ENCODE results near the gene SMPDL3A. TPM values are rescaled to one million over a fixed set of nuclear protein-coding genes. Genes with fewer than 3 reads are reported as not detected.

SMPDL3A gene
- total and polyA plus RNA-seq, 2 of the 13 experiments (the other 11 are each of a cell fraction or from before 2014, with no cell fraction given): 7.8 to 17.3 TPM

DNA sequence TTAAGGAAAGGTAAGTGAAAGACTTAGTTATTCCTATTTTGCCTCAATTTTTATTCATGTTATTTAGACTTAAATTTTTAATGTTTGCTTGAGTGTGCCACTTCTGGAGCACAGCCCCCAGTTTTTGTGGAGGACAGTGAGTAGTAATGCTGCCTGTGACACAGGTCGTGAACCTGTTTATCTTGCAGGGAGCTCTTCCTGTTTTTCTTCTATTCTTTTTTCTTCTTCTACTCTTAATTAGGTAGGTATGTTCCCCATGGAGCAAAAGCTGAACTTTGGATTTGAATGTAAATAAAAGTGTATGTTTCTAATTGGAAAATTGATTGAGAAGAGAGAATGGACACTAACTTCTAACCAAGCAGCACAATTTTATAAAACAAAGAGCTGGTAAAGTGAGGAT is 12.3 kb downstream of the SMPDL3A start (continued):
- TF ChIP-seq RERE (CRISPR knock-in tag; IDR thresholded peaks at IDR 0.05; ENCODE audit: low read depth) (no peak), HOXA5 (CRISPR knock-in tag; IDR thresholded peaks at IDR 0.05) (no peak), NR3C1 (CRISPR knock-in tag; IDR thresholded peaks at IDR 0.05) (no peak), MXD4 (CRISPR knock-in tag; IDR thresholded peaks at IDR 0.05) (no peak), GABPA (IDR thresholded peaks at IDR 0.05; ENCODE audit: low read depth, low read length) (no peak), GABPA (CRISPR knock-in tag; IDR thresholded peaks at IDR 0.05; ENCODE audit: low read depth) (peak; percentile 34; the same call in 1 of the 2 replicates), MEF2D (CRISPR knock-in tag; IDR thresholded peaks at IDR 0.05) (no peak), RARA (CRISPR knock-in tag; IDR thresholded peaks at IDR 0.05) (0 out of 2 replicates have a peak, but pooled peaks have one; percentile 36), ZMYM4 (CRISPR knock-in tag; IDR thresholded peaks at IDR 0.05) (no peak), PLRG1 (conservative IDR thresholded peaks at IDR 0.05) (no peak), SPEN (CRISPR knock-in tag; IDR thresholded peaks at IDR 0.05; ENCODE audit: low read depth) (no peak), NBN (conservative IDR thresholded peaks at IDR 0.05) (no peak), ZBED4 (CRISPR knock-in tag; IDR thresholded peaks at IDR 0.05; ENCODE audit: borderline replicate concordance) (no peak), MYC (CRISPR knock-in tag; IDR thresholded peaks at IDR 0.05; ENCODE audit: borderline replicate concordance) (no peak), SYNCRIP (IDR thresholded peaks at IDR 0.05; ENCODE audit: insufficient read depth, low read depth, low read length) (no peak), RXRB (CRISPR knock-in tag; IDR thresholded peaks at IDR 0.05; ENCODE audit: borderline replicate concordance) (peak; percentile 27; the same call in 1 of the 2 replicates)
- TF ChIP-seq, protein P1, sequence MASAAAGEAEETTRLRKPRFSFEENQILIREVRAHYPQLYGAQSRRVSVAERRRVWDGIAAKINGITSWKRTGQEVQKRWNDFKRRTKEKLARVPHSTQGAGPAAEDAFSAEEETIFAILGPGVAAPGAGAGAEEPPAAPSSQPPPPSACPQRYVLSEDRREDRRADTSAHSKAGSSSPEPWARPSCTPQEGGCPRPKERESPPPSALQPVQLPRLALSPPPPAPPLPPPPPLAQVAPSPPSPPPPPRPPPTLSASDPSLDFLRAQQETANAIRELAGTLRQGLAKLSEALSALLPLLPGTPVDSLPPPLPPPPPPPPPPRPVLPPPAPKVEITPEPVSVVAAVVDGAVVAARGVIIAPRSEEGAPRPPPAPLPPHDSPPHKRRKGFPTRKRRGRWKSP (CRISPR knock-in tag; IDR thresholded peaks at IDR 0.05): no peak
- TF ChIP-seq, protein P2, sequence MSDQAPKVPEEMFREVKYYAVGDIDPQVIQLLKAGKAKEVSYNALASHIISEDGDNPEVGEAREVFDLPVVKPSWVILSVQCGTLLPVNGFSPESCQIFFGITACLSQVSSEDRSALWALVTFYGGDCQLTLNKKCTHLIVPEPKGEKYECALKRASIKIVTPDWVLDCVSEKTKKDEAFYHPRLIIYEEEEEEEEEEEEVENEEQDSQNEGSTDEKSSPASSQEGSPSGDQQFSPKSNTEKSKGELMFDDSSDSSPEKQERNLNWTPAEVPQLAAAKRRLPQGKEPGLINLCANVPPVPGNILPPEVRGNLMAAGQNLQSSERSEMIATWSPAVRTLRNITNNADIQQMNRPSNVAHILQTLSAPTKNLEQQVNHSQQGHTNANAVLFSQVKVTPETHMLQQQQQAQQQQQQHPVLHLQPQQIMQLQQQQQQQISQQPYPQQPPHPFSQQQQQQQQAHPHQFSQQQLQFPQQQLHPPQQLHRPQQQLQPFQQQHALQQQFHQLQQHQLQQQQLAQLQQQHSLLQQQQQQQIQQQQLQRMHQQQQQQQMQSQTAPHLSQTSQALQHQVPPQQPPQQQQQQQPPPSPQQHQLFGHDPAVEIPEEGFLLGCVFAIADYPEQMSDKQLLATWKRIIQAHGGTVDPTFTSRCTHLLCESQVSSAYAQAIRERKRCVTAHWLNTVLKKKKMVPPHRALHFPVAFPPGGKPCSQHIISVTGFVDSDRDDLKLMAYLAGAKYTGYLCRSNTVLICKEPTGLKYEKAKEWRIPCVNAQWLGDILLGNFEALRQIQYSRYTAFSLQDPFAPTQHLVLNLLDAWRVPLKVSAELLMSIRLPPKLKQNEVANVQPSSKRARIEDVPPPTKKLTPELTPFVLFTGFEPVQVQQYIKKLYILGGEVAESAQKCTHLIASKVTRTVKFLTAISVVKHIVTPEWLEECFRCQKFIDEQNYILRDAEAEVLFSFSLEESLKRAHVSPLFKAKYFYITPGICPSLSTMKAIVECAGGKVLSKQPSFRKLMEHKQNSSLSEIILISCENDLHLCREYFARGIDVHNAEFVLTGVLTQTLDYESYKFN (CRISPR knock-in tag; conservative IDR thresholded peaks at IDR 0.05): peak; percentile 74
